NCI-H2227 (cell line): ENCODE results near the gene TTLL3.
A peak's percentile ranks its signal among the peaks of the same experiment; 100 is the strongest.

Source experiments
- DNase-seq: peaks from one replicate; lab custom pipeline; 2025; ENCODE audit not compliant: unreplicated experiment; lab: John Stamatoyannopoulos, UW

TTLL3 gene

GRCh38 chr3:9781551-9781950 is 28.5 kb upstream of the TTLL3 start:
- DNase-seq, result no peak

GRCh38 chr3:9781978-9782603 is 28.0 kb upstream of the TTLL3 start:
- no peak for DNase-seq

DNA sequence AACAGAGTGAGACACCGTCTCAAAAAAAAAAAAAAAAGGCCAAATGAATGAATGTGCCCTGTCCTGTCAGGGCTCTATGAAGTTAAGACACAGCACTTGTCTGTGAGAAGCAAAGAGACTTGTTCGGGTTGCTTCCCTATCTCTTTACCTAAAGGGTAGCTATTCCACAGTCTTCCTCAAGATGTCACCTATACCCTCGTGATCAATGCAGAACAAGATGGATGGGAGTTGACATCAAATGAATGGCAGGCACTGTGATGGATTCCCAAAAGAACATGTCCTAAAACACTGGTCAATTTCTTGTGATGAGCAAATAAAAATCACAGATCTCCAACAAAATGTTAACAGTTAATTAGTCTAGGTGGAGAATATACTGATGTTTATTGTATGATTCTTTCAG is 27.3 kb upstream of the TTLL3 start:
- no peak for DNase-seq

- no peak for DNase-seq
These were observed 26.1 kb upstream of the TTLL3 start for GRCh38 chr3:9783954-9784353.

GRCh38 chr3:9784965-9785364 is 25.1 kb upstream of the TTLL3 start:
- DNase-seq, result peak; percentile 13

GRCh38 chr3:9785602-9786001 is 24.5 kb upstream of the TTLL3 start:
- no peak for DNase-seq

DNA sequence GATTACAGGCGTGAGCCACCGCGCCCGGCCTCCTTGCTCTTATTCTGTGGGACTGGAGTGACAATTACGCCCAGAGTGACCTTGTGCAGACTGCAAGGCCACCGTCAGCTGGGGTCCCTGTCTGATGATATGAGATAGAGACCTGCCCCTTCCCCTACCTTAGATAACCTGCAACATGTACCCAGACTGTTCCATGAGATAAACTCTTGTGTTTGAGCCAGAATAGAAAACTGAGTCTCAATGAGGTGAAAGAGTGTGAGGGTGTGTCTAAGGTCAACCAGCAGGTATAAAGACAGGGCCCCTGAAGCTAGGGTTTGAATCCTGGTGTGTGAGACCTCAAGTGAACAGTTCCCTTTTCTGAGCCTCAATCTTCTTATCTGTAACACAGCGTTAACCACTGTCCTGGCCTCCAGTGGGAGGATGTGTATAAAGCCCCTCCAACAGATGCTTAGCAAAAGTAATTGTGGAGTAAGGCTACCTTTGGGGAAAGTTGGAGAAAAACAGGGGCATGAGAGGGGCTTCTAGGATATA is 23.8 kb upstream of the TTLL3 start:
- no peak for DNase-seq

DNA sequence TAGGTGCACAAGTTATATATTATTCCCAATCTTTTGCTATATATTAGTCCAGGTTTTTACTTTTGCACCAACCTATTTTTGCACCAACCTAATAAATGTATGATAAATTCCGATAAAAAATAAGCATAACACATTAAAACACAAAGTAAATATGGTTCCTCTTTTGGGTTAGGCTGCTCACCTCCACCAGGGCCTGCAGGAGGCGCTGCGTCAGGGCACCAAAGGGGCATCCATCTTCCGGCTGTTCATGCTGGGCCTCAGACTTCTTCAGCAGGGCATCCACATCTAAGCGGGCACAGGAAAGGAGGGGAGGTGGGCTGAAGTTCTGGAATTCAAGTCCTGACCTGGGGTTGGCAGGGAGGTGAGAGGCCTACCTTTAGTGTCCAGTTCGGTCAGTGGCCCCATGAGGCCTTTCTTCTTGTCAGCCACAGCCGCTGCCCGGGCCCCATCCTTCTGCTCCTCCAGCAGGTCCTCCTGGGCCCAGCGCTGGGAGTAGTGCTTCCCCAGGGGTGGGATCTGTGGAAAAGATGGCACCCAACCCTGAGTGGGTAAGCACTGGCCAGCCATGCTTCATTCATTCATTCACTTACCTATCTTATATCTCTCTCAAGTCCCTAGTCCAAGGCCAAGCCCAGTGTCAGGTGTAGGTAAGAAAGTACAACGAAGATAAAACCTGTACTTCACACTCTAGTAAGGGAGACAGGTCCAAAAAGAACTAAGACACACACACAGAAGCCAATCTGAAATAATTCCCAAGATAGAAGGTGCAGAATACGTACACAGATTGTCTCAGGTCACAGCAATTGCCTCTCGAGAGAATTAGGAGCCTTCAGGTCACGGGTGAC is 23.0 kb upstream of the TTLL3 start:
- no peak for DNase-seq

DNA sequence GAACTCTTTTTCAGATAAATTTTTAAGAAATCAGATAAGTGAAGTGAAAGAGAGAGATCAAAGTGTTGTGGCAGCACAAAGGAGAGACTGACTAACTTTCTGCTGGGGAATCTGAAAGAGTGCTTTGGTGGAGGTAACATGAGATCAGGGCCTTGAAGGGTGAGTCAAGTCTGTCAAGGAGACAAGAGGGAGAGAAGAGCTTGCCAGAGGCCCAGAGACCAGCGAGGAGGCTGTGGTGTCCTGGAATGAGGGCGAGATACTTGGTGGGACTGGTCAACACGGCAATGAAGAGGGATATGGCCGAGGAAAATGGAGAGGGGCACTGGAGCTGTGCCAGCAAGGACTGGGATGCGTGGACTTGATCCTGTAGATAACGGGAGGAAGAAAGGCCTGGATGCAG is 22.3 kb upstream of the TTLL3 start:
- no peak for DNase-seq

GRCh38 chr3:9791127-9791526 is 18.9 kb upstream of the TTLL3 start:
- DNase-seq, result no peak

DNA sequence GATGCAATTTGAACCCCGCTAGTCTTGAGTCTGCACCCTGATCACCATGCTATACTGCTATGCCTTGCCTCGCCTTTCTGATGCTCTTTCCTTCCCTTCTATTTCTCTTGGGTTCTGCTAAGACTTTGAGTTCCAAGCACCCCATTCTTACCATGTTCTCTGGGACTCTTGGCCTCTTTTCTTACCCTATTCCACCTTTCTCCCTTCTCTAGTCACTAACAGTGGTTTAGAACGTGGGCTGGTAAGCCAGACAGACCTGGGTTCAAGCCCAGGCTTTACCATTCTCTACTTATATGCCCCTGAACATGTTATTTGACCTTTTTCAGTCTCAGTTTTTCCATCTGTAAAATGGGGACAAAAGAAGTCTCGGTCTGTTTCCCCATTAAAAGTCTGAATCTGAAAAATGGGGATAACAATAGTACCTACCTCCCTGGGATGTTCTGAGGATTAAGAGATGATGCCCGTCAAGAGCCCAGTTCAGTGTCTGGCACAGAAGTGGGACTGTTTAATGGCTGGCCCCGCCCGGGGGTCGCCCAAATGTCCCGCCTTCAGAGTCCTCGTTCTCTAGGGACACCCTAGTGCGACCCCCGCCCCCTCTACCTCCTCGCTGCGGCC is 18.2 kb upstream of the TTLL3 start:
- no peak for DNase-seq

- peak; percentile 93 for DNase-seq
These were observed 17.5 kb upstream of the TTLL3 start, which contains the start of the genes ARPC4 and TADA3 for GRCh38 chr3:9792405-9793160. TSS of gene ARPC4 (plus strand) at chr3:9793082. CDS start at chr3:9793122, 40 bp downstream. TSS of gene TADA3 (minus strand) at chr3:9792473. CDS start at chr3:9791466, 1,007 bp downstream.

- DNase-seq, result peak; percentile 35
These were observed 16.8 kb upstream of the TTLL3 start for GRCh38 chr3:9793161-9793781.

DNA sequence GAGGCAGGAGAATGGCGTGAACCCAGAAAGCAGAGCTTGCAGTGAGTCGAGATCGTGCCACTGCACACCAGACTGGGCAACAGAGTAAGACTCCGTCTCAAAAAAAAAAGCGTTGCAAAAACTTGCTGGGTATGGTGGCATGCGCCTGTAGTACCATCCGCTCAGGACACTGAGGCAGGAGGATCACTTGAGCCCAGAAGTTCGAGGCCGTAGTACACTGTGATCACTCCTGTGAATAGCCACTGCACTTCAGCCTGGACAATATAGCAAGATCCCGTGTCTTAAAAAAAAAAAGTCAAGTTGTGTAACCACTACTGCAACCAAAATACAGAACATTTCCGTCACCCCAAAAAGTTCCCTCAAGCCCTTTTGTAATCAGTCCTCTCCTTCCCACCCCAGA is 15.7 kb upstream of the TTLL3 start:
- DNase-seq, result no peak

DNA sequence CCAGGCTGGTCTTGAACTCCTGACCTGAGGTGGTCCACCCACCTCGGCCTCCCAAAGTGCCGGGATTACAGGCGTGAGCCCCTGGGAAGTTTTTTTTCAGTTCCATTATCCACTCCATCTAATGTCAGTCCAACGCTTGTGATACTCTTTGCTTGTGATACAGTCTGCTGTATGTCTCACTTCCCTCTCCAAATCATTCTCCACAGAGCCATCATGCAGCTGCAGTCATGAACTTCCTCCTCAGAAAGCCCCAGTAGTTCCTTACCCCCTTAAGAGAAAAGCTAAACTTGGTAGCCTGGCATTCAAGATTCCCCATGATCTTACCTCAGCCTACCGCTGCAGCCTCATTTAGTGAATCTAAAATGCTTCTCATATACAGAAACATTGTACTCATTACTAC is 14.9 kb upstream of the TTLL3 start:
- no peak for DNase-seq

- no peak for DNase-seq
These were observed 12.7 kb upstream of the TTLL3 start for GRCh38 chr3:9797196-9797945.

DNA sequence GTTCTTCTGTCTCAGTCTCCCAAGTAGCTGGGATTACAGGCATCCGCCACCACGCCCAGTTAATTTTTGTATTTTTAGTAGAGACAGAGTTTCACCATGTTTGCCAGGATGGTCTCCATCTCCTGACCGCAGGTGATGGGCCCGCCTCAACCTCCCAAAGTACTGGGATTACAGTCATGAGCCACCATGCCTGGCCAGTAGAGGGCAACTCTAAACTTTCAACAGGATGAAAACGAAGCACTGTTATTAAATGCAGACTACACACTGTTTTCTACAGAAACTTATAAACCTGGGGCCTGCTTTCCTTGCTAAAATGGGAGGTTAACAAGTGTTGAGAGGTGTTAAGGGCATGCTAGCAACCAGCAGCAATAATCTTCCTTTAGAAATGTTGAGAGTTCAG is 9.5 kb upstream of the TTLL3 start:
- DNase-seq, result no peak

DNA sequence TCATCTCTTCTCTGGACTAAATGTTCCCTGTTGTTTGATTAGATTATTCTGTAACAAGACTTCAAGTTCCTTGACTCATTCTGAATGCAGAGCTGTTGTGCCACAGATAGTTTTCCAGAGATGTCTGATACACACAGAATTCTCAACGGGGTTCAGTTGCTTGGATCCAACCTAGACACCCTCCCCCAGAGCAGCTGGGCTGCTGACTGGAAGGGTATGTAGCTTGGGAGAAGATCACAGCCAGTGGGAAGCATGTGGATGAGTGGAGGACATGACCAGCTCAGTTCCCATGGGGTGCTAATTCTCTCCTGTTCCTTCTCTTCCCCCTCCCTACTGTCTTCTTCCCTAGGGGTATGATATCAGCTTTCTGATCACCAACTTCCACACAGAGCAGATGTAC is 6.6 kb upstream of the TTLL3 start:
- no peak for DNase-seq

- DNase-seq, result no peak
These were observed 5.1 kb upstream of the TTLL3 start for GRCh38 chr3:9804996-9805395.

DNA sequence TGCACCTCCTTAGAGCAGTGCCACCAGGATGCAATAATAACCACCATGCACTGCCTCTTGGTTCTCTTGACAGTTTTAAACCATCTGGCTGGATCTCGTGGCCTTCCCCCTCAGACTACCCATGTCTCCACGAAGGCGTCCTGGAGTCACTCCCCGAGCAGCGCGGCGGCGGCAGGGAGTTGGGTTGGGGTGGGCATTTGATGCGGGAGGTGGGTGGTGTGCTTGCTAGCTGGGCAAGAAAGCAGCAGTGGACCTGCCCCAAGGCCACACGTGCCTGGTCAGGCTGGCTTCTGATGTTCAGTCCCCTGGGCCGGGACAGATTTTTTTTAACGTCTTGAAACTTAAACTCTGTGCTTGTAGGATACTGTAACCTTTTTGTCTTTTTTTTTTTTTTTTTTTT is 3.9 kb upstream of the TTLL3 start:
- no peak for DNase-seq
